Glutamatergic neuron (in vitro differentiated cells): ENCODE measurements around the gene SEC11A. TPM values are rescaled to one million over a fixed set of nuclear protein-coding genes. Genes with fewer than 3 reads are reported as not detected.

Experiments used
- DNase-seq: peaks from one replicate; pipeline ENCODE4 v3.0.0; 2022
- H3K27ac Mint-ChIP-seq: one replicate; pipeline ENCODE4 v1.8.0; 2020; ENCODE audit warnings: mild to moderate bottlenecking, mixed read lengths, inconsistent platforms; ENCODE audit not compliant: unreplicated experiment
- H3K27me3 Mint-ChIP-seq: one replicate; pipeline ENCODE4 v1.8.0; 2020; ENCODE audit warnings: mild to moderate bottlenecking, moderate library complexity, mixed read lengths, inconsistent platforms; ENCODE audit not compliant: unreplicated experiment
- H3K36me3 Mint-ChIP-seq: one replicate; pipeline ENCODE4 v1.8.0; 2020; ENCODE audit warnings: mild to moderate bottlenecking, mixed read lengths, inconsistent platforms; ENCODE audit not compliant: unreplicated experiment
- H3K4me1 Mint-ChIP-seq: one replicate; pipeline ENCODE4 v1.8.0; 2020; ENCODE audit warnings: mild to moderate bottlenecking, low read depth, mixed read lengths, inconsistent platforms; ENCODE audit not compliant: unreplicated experiment
- H3K4me3 Mint-ChIP-seq: one replicate; pipeline ENCODE4 v1.8.0; 2020; ENCODE audit warnings: mild to moderate bottlenecking, mixed read lengths, inconsistent platforms; ENCODE audit not compliant: unreplicated experiment
- H3K9me3 Mint-ChIP-seq: one replicate; pipeline ENCODE4 v1.8.0; 2020; ENCODE audit warnings: mild to moderate bottlenecking, moderate library complexity, mixed read lengths, inconsistent platforms; ENCODE audit not compliant: unreplicated experiment
- CTCF ChIP-seq: fragments of 200-600 bp; sonication (generic); IDR thresholded peaks from one replicate; pipeline ENCODE4 v1.5.0; 2021; ENCODE audit not compliant: partially characterized antibody, unreplicated experiment
- total RNA-seq: library from RNA; stranded (reverse); fragmentation: NEBNext Ultra II Directional; extraction: Animal tissue kit (Norgen Biotek cat#: 25700); gene quantifications from one replicate; pipeline ENCODE4 v1.2.1, GENCODE V29; 2021; ENCODE audit not compliant: unreplicated experiment

SEC11A gene
- total RNA-seq, 1 donor from 2014 or later = 84.3 TPM

GRCh38 chr15:84681831-84682230 is 34.1 kb downstream of the SEC11A start:
- no peak for DNase-seq
- no peak for TF ChIP-seq CTCF
- Mint-ChIP-seq H3K36me3 (no peaks in the 10 kb centered on the region), H3K27me3 (no peaks in the 10 kb centered on the region), H3K27ac (no peak overlapping the region), H3K4me3 (no peak overlapping the region), H3K4me1 (no peaks in the 10 kb centered on the region), H3K9me3 (peaks cover 7% of the 10 kb centered on the region)

- Mint-ChIP-seq H3K27ac (no peak overlapping the region), H3K36me3 (peaks cover 8% of the 10 kb centered on the region), H3K4me3 (no peak overlapping the region), H3K9me3 (peaks cover 8% of the 10 kb centered on the region), H3K27me3 (peaks cover 4% of the 10 kb centered on the region), H3K4me1 (peaks cover 12% of the 10 kb centered on the region)
- TF ChIP-seq CTCF = no peak
- no peak for DNase-seq
Observed at GRCh38 chr15:84671211-84671610, 44.7 kb downstream of the SEC11A start.

- H3K27ac Mint-ChIP-seq = peak overlapping the region; percentile 30
- no peak overlapping the region for H3K4me3 Mint-ChIP-seq
- peaks cover 8% of the 10 kb centered on the region for H3K36me3 Mint-ChIP-seq
- DNase-seq = no peak
- H3K4me1 Mint-ChIP-seq = peaks cover 15% of the 10 kb centered on the region
- H3K27me3 Mint-ChIP-seq = peaks cover 4% of the 10 kb centered on the region
- H3K9me3 Mint-ChIP-seq = peaks cover 8% of the 10 kb centered on the region
- no peak for TF ChIP-seq CTCF
Observed at GRCh38 chr15:84669726-84670125, 46.2 kb downstream of the SEC11A start.

- no peak for TF ChIP-seq CTCF
- no peak overlapping the region for H3K4me3 Mint-ChIP-seq
- H3K27me3 Mint-ChIP-seq = peaks cover 4% of the 10 kb centered on the region
- peaks cover 2% of the 10 kb centered on the region for H3K36me3 Mint-ChIP-seq
- H3K4me1 Mint-ChIP-seq = peaks cover 15% of the 10 kb centered on the region
- no peak for DNase-seq
- peaks cover 7% of the 10 kb centered on the region for H3K9me3 Mint-ChIP-seq
- no peak overlapping the region for H3K27ac Mint-ChIP-seq
Observed at GRCh38 chr15:84668221-84668982, 47.5 kb downstream of the SEC11A start.

GRCh38 chr15:84666373-84666772 is 49.6 kb downstream of the SEC11A start:
- H3K4me3 Mint-ChIP-seq = no peak overlapping the region
- H3K27me3 Mint-ChIP-seq = peaks cover 4% of the 10 kb centered on the region
- DNase-seq = no peak
- H3K9me3 Mint-ChIP-seq = peaks cover 3% of the 10 kb centered on the region
- H3K27ac Mint-ChIP-seq = no peak overlapping the region
- TF ChIP-seq CTCF = no peak
- peaks cover 16% of the 10 kb centered on the region for H3K4me1 Mint-ChIP-seq
- no peaks in the 10 kb centered on the region for H3K36me3 Mint-ChIP-seq
